Measurements from ENCODE around the gene MRPL10. TPM values are rescaled to one million over a fixed set of nuclear protein-coding genes. Genes with fewer than 3 reads are reported as not detected.

Gene MRPL10
- total and polyA plus RNA-seq, 2 donors from 2014 or later, result 38.3 to 52.2 TPM

DNA sequence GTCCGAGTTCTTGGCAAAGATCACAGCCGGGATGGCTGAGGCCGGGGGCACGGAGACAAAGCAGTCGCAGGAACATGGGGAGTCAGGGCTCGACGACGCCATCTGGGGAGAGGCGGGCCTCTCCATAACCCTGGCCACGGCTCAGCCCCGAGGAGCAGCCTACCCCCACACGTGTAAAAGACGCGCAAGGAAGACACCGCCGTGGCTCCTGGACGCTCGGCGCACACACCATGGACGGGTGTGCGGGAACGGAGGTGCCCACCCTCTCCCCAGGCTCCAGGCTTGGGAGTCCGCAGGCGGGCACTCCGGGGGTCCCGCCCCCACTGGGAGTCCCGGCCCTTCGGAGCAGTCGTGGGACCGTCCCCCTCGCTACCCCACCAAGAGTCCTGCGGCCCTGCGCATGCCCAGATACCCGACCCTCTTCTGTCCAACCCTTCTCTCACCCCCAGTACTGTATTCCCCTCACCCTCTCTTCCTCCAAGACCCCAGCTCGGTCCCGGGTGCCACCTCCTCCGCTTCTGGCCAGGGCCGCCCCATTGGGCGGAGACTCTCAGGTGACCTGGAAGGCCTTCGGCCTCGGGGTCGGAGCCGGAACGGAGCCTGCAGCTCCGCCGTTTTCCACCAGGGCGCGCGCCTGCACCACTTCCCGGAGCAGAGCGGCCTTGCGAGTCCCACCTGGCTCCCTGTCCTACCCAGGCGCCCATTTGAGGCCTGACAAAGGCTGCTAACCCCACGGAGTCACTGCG lies 9.6 kb upstream of the MRPL10 start, which contains the start of gene SCRN2:
Gene SCRN2 (minus strand): TSS at position 532 of the 746 bp plus-strand sequence. CDS start 430 bp downstream, at position 102.
- peaks cover 0 to 16% (median 2%) of the 10 kb centered on the region in 3 donors for H3K36me3 ChIP-seq (ENCODE audit: control insufficient read depth in 2 of 3, insufficient read depth in 3 of 3, low read length in 3 of 3)

DNA sequence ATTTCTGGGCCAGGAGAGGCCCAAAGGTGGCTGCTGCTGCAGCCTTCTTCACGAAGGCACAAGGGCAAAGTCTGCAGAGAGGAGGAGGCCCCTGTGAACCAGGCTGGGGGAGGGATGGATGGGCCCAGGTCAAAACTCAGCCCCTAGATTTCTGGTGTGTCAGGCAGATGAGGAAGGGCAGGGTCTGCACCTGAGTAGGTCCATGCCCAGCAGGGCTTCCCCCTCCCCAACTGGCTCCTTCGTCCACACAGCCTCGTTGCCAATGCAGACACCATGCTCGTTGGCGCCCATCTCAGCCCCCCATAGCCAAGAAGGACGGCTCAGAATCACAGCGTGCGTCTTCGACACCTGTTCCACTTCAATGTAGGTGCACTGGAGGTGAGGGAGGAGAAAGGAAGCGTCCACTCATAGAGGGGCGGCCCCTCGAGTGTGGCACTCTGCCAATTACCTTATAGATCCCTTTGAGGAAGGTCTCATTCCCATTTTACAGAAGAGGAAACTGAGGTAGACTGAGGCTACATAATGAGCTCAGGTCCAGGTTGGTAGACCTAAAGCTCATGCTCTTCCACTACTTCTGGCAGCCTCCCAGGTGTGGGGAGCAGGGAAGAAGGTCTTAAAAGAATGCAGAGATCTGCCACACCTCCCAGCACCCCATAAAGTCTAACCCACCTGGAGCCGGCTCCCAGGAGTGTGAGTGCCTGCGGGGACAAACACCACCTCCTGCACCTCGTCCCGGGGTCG lies 8.8 kb upstream of the MRPL10 start:
- Histone ChIP-seq H3K27ac (ENCODE audit: low read depth in 2 of 2, low read length in 2 of 2) (peak overlapping the region; percentile 1 to 74), H3K36me3 (ENCODE audit: control insufficient read depth in 2 of 3, insufficient read depth in 3 of 3, low read length in 3 of 3) (peaks cover 0 to 23% (median 3%) of the 10 kb centered on the region in 3 donors), H3K4me3 (ENCODE audit: low read length in 3 of 3) (peak overlapping the region; percentile 68 to 91 (median 83)), H3K27me3 (ENCODE audit: control insufficient read depth, insufficient read depth, low read length) (no peaks in the 10 kb centered on the region), H3K9me3 (ENCODE audit: control insufficient read depth in 2 of 3, insufficient read depth in 1 of 3, low read length in 3 of 3) (no peaks in the 10 kb centered on the region), H3K9ac (ENCODE audit: low read length in 3 of 3) (peak overlapping the region; percentile 61 to 87 (median 72)), H3K4me1 (ENCODE audit: control insufficient read depth in 2 of 3, insufficient read depth in 2 of 3, low read depth in 1 of 3, low read length in 3 of 3) (peaks cover 0 to 33% (median 28%) of the 10 kb centered on the region in 3 donors)
- intact Hi-C loops (cut with DNase I), result loop anchor here (10.0 kb wide), 1 partner anchor 175 kb away; no protein-coding TSS in a partner anchor
- no peak for FAIRE-seq
- TF ChIP-seq, protein P1, sequence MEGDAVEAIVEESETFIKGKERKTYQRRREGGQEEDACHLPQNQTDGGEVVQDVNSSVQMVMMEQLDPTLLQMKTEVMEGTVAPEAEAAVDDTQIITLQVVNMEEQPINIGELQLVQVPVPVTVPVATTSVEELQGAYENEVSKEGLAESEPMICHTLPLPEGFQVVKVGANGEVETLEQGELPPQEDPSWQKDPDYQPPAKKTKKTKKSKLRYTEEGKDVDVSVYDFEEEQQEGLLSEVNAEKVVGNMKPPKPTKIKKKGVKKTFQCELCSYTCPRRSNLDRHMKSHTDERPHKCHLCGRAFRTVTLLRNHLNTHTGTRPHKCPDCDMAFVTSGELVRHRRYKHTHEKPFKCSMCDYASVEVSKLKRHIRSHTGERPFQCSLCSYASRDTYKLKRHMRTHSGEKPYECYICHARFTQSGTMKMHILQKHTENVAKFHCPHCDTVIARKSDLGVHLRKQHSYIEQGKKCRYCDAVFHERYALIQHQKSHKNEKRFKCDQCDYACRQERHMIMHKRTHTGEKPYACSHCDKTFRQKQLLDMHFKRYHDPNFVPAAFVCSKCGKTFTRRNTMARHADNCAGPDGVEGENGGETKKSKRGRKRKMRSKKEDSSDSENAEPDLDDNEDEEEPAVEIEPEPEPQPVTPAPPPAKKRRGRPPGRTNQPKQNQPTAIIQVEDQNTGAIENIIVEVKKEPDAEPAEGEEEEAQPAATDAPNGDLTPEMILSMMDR (IDR thresholded peaks at IDR 0.05; ENCODE audit: borderline replicate concordance, extremely low read depth, insufficient read depth), result no peak
- peak in 2 of 5 donors; percentile 37 to 64 for DNase-seq

More for the DNA sequence above, 9.6 kb upstream of the MRPL10 start, which contains the start of gene SCRN2:
- intact Hi-C loops (cut with DNase I), result loop anchor here (10.0 kb wide), 1 partner anchor 174 kb away; no protein-coding TSS in a partner anchor
- Histone ChIP-seq H3K27me3 (ENCODE audit: control insufficient read depth, insufficient read depth, low read length) (no peaks in the 10 kb centered on the region), H3K4me1 (ENCODE audit: control insufficient read depth in 2 of 3, insufficient read depth in 2 of 3, low read depth in 1 of 3, low read length in 3 of 3) (peaks cover 0 to 33% (median 28%) of the 10 kb centered on the region in 3 donors), H3K9me3 (ENCODE audit: control insufficient read depth in 2 of 3, insufficient read depth in 1 of 3, low read length in 3 of 3) (no peaks in the 10 kb centered on the region), H3K4me3 (ENCODE audit: low read length in 3 of 3) (peak within 1 kb of the TSS; percentile 68 to 91 (median 83)), H3K9ac (ENCODE audit: low read length in 3 of 3) (peak within 1 kb of the TSS; percentile 61 to 87 (median 72)), H3K27ac (ENCODE audit: low read depth in 2 of 2, low read length in 2 of 2) (peak within 1 kb of the TSS; percentile 61 to 74)
- peak; percentile 94 to 97 (median 95) for DNase-seq
- TF ChIP-seq, protein P1 (IDR thresholded peaks at IDR 0.05; ENCODE audit: borderline replicate concordance, extremely low read depth, insufficient read depth), result peak; percentile 98
- no peak for FAIRE-seq

DNA sequence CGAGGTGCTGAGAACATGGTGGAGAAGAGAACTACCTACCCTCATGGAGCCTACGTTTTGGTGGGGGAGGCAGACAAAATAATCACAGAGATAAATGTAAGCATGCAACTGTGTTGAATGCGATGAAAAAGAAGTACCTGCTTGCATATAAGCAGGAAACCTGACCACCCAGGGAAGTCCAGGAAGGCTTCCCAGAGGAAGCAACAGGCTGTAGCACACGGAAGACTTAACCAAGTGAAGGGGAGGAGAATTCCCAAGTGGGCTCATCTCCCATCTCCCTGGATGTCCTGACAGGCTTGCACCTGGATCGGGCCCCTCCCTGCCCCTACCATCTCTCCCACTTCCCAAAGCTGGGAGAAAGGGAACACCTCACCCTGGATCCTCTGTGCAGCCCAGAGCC lies 7.7 kb upstream of the MRPL10 start:
- peak overlapping the region in 2 of 3 donors; percentile 48 to 91 for H3K4me3 ChIP-seq (ENCODE audit: low read length in 3 of 3)
- intact Hi-C loops (cut with DNase I), result no loop called here
- peaks cover 0 to 23% (median 3%) of the 10 kb centered on the region in 3 donors for H3K36me3 ChIP-seq (ENCODE audit: control insufficient read depth in 2 of 3, insufficient read depth in 3 of 3, low read length in 3 of 3)
- no peaks in the 10 kb centered on the region for H3K27me3 ChIP-seq (ENCODE audit: control insufficient read depth, insufficient read depth, low read length)
- H3K9me3 ChIP-seq (ENCODE audit: control insufficient read depth in 2 of 3, insufficient read depth in 1 of 3, low read length in 3 of 3), result no peaks in the 10 kb centered on the region
- FAIRE-seq (no peak), DNase-seq (no peak)
- H3K4me1 ChIP-seq (ENCODE audit: control insufficient read depth in 2 of 3, insufficient read depth in 2 of 3, low read depth in 1 of 3, low read length in 3 of 3), result peaks cover 0 to 33% (median 28%) of the 10 kb centered on the region in 3 donors
- H3K27ac ChIP-seq (ENCODE audit: low read depth in 2 of 2, low read length in 2 of 2), result no peak overlapping the region
- no peak overlapping the region for H3K9ac ChIP-seq (ENCODE audit: low read length in 3 of 3)
- TF ChIP-seq, protein P1 (IDR thresholded peaks at IDR 0.05; ENCODE audit: borderline replicate concordance, extremely low read depth, insufficient read depth), result no peak
